ENCODE results near the gene ETFA.
A peak's percentile ranks its signal among the peaks of the same experiment; 100 is the strongest.

ETFA gene

GRCh38 chr15:76209523-76209922 lies 101.7 kb downstream of the ETFA start:
- no peak for DNase-seq

DNA sequence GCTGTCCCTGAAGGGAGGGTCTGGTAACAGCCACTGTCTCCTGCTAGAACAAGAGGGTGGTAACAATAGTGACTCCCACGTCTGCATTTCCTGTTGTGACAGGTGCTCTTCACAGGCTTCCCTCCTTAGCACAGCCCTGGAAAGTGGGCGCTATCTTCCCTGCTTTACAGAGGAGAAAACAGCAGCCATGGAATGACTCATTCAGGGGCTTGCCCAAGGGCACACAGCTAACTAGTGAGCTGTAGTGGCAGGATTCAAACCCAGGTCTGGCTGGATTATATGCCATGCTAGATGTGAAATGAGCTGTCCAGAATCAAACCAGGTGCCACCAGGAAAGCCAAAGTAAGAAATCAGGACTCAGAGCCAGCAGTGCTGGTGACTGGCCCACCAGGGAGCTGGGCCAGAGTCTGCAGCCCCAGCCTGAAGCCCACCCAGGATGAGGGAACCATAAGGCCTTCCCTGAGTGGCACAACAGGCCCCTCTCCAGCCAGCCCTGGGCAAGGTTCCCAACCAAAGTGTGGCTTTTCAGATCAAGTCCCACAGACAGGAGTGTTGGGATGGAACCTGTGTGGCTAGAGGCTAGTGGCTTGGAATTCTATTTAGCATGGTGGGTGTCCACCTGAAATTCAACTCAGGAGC lies 102.4 kb downstream of the ETFA start:
- DNase-seq: no peak

DNA sequence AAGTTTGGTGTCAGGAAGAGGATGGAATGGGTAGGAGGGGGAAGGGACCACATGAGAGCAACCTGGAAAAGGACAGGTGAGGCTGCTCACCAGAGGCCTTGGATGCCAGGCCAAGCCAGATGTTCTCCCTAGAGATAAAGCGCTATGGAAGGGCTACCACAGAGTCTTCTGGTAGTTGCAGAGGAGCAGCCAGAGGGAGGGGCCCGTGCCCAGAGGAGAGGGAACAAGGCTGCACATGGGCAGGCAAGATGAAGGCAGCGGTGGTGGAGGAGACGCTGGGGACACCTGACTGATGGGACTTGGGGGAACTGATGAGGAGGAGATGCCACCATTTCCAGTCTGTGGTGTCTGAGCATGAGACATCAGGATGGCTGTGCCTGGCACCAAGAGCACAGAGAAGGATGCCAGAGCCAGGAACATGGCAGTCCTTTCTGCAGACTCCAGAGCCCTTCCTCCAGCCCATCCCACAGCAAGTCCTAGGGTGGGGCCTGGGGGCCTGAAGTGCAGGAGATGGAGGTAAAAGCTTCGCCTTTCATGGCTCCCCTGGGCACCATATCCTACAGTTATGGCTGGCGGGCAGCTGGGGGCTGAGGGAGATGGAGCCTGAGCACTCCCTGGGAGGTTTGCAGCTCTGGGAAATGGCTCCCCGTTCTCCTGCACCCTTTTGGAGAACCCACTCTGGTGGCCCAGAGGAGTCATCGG lies 103.0 kb downstream of the ETFA start:
- DNase-seq: no peak

GRCh38 chr15:76206325-76206976 lies 104.8 kb downstream of the ETFA start:
- DNase-seq: peak; percentile 78

GRCh38 chr15:76204916-76205460 lies 106.3 kb downstream of the ETFA start:
- DNase-seq: no peak

DNA sequence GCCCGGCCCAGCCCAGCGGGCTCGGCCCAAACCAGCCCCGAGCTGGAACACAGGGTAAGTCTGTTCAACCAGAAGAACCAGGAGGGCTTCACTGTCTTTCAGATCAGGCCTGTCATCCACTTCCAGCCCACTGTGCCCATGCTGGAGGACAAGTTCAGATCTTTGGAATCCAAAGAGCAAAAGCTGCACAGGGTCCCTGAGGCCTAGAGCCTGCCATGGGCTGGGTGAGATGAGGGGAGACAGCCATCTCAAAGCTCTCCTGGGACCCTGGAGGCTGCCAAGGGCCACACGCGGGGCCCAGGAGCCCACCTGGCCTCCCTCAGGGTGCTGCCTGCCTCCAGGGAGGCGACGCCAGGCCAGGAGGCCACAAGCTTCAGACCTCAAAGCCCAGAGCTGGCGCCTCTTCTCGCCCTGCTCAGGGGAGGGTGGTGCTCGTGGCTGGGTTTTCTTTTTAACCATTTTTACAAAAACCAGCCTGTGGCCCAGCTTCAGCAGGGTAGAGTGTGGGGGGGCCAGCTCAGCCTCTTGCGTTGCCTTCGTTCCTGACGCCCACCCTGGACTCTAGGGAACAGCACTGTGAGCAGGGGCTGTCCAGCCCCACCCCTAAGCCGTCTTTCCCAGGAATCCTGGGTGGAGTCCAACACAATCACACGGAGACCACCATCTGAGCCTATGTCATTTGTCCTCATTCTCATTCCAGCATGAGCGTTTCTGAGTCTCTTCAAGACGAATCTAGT lies 107.0 kb downstream of the ETFA start:
- DNase-seq: no peak

DNA sequence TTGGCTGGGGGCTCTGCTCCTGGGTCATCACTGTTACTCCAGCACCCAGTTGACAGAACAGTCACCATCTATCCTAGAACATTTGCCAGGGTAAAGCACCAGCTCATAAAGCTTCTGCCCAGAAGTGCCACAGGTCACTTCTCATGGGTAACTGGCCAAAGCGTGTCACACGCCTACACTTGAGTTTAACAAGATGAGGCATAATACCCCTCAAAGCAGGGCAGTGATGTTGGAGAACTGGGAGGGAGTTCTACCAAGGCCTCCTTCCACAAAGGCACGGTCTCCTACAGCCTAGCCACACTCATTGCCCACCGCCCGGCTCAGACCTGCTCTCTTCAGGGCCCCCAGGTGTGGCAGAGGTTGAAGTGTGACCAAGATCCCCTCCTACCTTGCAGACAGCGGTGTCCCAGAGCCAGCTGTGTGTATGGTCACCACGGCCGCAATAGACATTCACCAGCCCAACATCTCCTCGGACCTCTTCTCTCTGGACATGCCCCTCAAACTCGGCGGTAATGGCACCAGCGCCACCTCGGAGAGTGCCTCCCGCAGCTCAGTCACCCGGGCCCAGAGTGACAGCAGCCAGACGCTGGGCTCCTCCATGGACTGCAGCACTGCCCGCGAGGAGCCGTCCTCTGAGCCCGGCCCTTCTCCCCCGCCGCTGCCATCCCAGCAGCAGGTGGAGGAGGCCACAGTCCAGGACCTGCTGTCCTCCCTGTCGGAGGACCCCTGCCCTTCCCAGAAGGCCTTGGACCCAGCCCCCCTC lies 107.7 kb downstream of the ETFA start:
- DNase-seq: no peak

- DNase-seq: no peak
These were observed 109.6 kb downstream of the ETFA start for GRCh38 chr15:76201536-76202255.

DNA sequence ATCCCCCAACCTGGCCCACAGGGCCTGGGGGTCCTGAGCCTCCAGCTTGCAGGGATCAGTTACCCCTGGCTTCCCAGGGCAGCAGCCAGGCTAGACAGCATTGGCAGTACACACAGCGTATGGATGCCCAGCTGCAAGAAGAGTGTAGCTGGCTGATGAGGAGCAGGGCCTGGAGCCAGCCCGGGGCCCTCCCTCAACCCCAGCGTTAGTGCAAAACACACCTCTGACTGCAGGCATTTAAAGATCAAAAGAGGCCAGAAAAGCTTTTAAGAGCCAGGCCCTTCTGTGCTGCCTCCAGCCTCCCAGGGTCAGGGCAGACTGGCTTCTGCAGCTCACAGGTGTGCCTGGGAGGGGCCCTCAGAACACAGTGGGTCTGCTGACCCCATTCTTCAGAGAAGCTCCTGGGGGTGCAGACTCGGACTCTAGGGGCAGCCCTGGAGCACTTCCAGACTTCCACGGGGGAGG lies 110.6 kb downstream of the ETFA start:
- no peak for DNase-seq

DNA sequence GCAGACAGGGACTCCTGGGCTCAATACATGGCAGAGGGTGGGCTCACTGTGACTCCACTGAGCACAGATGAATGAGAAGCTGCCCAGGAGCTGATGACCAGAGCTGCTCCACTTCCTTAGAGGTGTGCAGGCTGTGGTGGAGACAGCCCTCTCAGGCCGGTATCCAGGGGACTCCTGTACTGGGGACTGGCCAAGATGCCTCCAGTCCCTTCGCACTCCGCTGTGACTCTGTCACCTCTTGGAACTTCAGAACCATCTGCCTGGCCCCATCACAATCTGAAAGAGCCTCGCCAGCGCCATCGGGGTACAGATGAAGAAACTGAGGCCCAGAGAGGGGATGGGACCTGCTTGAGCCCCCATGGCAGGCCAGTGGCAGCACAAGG lies 111.2 kb downstream of the ETFA start:
- no peak for DNase-seq

DNA sequence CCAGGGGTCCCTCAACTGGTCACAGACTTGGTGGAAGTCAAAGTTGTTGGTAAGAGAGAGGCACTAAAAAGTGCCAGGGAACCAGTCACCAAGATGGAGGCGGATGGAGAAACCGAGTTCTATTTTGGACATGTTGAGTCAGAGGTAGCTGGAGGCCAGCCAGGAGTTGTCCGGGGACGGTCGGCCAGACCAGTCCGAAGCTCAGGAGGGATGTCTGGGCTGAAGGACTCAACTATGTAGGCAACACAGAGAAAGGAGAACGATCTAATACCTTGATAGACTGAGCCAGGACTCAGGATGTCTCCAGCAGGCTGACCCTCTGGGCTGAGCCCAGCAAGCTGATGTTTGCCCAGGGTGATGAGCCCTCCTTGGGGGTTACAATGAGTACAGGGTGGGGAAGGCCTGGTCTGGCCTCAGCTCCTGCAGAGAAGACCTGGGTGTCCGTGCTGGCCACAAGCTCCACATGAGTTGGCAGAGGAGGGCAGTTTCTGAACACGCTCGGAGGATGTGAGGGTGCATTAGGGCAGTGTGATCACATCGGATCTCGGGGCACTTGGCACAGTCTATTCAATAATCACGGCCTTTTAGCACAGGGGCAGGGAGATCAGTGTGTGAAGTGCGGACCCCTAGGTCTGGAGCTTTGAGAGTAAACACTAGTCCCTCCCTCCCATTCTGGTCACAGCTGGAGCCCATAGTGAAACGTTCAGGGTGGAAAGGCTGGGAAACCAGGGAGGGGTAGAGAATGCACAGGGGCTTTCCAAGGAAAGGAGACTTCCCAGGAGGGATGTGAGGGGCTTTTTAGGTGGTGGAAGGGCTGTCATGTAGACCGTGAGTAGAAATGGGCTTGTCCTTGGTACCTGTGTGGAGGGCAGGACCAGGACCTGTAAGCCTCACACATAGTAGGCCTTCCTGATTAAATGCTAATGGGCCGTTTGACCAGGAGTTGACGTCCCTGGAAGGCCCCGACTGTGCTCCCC lies 111.9 kb downstream of the ETFA start:
- no peak for DNase-seq

DNA sequence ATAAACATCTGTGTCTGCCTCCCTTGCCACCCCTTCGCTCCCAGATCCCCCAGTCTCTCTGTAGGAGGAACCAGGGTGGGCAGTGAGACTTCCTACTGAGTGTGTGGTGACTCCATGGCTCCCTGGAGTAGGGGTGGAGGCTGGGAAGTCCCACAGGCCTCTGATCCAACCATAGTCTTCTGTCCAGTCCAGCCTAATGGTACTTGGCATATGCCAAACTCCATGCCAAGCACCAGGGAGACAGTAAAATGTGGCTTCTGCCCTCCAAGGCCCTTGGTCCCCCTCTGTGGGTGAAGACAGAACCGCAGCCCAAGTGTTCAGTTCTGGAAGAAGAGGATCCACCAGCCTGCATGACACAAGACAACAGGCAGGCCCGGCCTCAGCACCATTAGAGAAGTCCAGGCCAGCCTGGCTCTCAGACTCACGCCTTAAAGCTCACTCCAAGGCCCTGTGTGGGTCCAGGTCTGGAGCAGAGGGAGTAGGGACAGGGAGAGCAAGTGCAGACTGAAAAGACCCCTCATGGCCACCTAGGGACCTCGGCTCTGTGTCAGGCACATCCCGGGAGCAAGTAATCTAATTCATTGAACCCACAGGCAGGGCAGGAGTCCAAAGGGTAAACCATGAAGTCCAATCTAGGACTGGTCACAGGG lies 112.7 kb downstream of the ETFA start:
- no peak for DNase-seq

DNA sequence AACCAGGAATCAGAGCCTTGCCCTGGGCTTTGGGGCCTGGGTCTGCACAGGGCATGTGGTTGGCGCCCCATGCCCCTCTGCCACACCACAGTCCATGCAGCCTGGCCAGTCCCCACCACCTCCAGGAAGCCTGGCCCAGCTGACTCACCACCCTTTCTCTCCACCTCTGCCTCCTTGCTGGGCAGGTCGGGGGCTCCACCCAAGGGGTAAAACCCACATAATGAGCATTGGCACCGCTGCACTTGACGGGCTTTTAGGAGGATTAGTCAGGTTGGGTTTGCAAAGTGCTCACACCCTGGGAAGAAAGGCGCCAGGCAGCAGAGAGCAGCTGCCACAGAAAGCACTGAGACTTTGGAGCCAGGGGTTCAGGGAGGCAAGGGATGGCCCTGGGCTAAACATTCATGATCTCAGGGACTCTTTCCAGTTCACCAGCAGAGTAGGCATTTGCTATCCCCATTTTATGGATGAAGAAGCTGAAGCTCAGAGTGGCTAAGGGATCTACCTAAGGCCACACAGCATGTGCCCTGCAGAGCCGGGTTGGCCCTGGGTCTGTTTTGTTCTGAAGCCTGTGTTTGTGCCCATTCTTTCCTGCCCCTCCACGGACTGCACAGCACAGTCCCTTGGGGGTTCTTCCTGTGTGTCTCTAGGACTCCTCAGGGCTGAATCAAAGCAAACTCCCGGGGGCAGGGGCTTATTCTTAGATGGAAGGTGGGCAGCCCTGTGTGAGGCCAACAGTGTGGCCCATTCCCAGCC lies 113.4 kb downstream of the ETFA start:
- DNase-seq: no peak

- DNase-seq: no peak
These were observed 114.7 kb downstream of the ETFA start for GRCh38 chr15:76196269-76197231.

GRCh38 chr15:76195506-76196268 lies 115.6 kb downstream of the ETFA start:
- DNase-seq: no peak

GRCh38 chr15:76193934-76194333 lies 117.3 kb downstream of the ETFA start:
- DNase-seq: no peak

GRCh38 chr15:76192715-76193114 lies 118.6 kb downstream of the ETFA start:
- no peak for DNase-seq
